Stomach (tissue), 4 donors: ENCODE data around the gene OTOS.

Experiments used
- EP300 ChIP-seq: sonication (generic); formaldehyde crosslinking; IDR thresholded peaks from one replicate; pipeline ENCODE4 v1.6.1; 2017; ENCODE audit warnings: antibody characterized with exemption
- TF ChIP-seq, protein P1 (sequence below), 7 experiments: fragments of 450-650 bp in 4 of 7; fragments of 200-600 bp in 3 of 7; sonication (generic) in 3 of 7; IDR thresholded peaks; one replicate each; pipeline ENCODE4 v1.5.1; 2016 to 2019; ENCODE audit warnings: antibody characterized with exemption in 7 of 7, control low read depth in 2 of 7, mild to moderate bottlenecking in 1 of 7

DNA sequence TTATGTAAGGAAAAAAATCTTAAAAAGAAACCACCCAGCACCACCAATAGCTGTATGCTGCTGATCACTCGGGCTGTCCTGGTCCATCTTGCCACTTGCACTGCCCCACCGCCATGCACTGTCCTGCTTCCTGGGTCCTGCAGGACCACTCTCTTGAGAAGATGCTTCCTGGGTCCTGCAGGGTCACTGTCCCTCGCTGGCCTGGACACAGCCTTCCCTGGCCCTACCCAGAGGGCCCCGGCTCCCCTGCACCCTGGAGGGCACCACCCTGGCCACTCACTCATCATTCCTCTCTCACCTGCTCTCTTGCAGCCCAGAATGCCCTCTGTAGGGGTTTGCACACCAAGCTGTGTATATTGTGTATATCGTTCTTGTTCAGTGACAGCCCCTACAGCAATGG, 2.4 kb upstream of the OTOS start:
- TF ChIP-seq, protein P1, sequence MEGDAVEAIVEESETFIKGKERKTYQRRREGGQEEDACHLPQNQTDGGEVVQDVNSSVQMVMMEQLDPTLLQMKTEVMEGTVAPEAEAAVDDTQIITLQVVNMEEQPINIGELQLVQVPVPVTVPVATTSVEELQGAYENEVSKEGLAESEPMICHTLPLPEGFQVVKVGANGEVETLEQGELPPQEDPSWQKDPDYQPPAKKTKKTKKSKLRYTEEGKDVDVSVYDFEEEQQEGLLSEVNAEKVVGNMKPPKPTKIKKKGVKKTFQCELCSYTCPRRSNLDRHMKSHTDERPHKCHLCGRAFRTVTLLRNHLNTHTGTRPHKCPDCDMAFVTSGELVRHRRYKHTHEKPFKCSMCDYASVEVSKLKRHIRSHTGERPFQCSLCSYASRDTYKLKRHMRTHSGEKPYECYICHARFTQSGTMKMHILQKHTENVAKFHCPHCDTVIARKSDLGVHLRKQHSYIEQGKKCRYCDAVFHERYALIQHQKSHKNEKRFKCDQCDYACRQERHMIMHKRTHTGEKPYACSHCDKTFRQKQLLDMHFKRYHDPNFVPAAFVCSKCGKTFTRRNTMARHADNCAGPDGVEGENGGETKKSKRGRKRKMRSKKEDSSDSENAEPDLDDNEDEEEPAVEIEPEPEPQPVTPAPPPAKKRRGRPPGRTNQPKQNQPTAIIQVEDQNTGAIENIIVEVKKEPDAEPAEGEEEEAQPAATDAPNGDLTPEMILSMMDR (IDR thresholded peaks at IDR 0.05) = no peak
- no peak for TF ChIP-seq EP300
